OCI-LY3 (cell line): ENCODE data around the gene KLHL36.

Source experiments
- EZH2phosphoT487 ChIP-seq: fragments of 200-600 bp; shearing (Covaris generic); IDR thresholded peaks from 2 replicates; pipeline ENCODE4 v1.6.1; 2018; ENCODE audit warnings: antibody characterized with exemption, mixed run types, low read depth
- TF ChIP-seq, protein P1 (sequence below): fragments of 200-600, 300-600 bp; sonication (generic); IDR thresholded peaks from 2 replicates; pipeline ENCODE4 v1.5.1; 2014; ENCODE audit warnings: antibody characterized with exemption, low read length, low read depth

DNA sequence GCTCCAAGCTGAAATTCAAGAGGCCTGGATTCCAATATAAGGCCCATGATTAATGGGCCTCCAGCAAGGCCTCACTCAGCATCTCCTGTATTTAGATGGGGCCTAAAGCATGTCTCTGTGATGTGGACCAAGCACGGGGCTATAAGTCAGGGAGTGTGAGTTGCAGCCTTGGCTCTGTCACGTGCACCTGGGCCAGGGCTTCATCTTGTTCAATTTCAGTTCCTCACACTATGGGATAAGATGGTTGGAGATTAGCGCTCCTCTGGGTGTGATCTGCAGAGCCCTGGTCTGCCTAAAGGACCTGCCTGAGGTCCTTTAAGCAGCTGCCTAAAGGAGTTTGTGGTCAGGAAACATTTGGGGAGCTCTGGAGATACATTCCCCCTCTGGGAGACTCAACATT lies 25.2 kb downstream of the KLHL36 start:
- TF ChIP-seq, protein P1, sequence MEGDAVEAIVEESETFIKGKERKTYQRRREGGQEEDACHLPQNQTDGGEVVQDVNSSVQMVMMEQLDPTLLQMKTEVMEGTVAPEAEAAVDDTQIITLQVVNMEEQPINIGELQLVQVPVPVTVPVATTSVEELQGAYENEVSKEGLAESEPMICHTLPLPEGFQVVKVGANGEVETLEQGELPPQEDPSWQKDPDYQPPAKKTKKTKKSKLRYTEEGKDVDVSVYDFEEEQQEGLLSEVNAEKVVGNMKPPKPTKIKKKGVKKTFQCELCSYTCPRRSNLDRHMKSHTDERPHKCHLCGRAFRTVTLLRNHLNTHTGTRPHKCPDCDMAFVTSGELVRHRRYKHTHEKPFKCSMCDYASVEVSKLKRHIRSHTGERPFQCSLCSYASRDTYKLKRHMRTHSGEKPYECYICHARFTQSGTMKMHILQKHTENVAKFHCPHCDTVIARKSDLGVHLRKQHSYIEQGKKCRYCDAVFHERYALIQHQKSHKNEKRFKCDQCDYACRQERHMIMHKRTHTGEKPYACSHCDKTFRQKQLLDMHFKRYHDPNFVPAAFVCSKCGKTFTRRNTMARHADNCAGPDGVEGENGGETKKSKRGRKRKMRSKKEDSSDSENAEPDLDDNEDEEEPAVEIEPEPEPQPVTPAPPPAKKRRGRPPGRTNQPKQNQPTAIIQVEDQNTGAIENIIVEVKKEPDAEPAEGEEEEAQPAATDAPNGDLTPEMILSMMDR: no peak
- no peak for TF ChIP-seq EZH2phosphoT487
